Spinal cord (tissue), 10 donors: ENCODE data around the gene CBLIF. TPM values are rescaled to one million over a fixed set of nuclear protein-coding genes. Genes with fewer than 3 reads are reported as not detected.

ENCODE experiments used
- DNase-seq, 6 donors: peaks; one replicate each; pipeline versions ENCODE4 v3.0.0 to v3.0.0-alpha.2; 2013 to 2015; ENCODE audit warnings: low spot score in 6 of 6, low read depth in 4 of 6
- H3K27ac ChIP-seq: one replicate; pipeline ENCODE4 v1.5.1; 2013; ENCODE audit warnings: low read depth, low read length, control low read depth
- H3K27me3 ChIP-seq: one replicate; pipeline ENCODE4 v1.6.1; 2013; ENCODE audit warnings: low read length; ENCODE audit not compliant: control insufficient read depth, insufficient read depth
- H3K36me3 ChIP-seq: one replicate; pipeline ENCODE4 v1.6.1; 2013; ENCODE audit warnings: low read length; ENCODE audit not compliant: control insufficient read depth, insufficient read depth
- H3K4me1 ChIP-seq: one replicate; pipeline ENCODE4 v1.6.1; 2013; ENCODE audit warnings: low read length; ENCODE audit not compliant: control insufficient read depth, insufficient read depth
- H3K4me3 ChIP-seq: one replicate; pipeline ENCODE4 v1.5.1; 2013; ENCODE audit warnings: low read depth, low read length, control low read depth
- H3K9me3 ChIP-seq: one replicate; pipeline ENCODE4 v1.6.1; 2013; ENCODE audit warnings: low read length; ENCODE audit not compliant: control insufficient read depth, insufficient read depth
- WGBS: methylation state at CpG from one replicate; pipeline ENCODE4 v1.1.5; 2013; ENCODE audit warnings: missing lambda C conversion rate; ENCODE audit not compliant: insufficient coverage; 5-methylcytosine and 5-hydroxymethylcytosine counted together
- polyA plus RNA-seq, 2 donors: library from polyadenylated mRNA; unstranded; fragments of 120-200 nt; gene quantifications; one replicate each; pipeline ENCODE4 v1.2.1, GENCODE V29; 2013; ENCODE audit not compliant: insufficient read length in 2 of 2
- total RNA-seq, 2 donors: library from RNA; depleted of rRNA in 1 of 2; stranded (reverse); fragments of 120-200 nt in 1 of 2; fragments of >200 nt in 1 of 2; gene quantifications; one replicate each; pipeline versions ENCODE4 v1.2.3 to v1.2.4, GENCODE V29; 2013 to 2014
- donor health status: healthy.

CBLIF gene
- total and polyA plus RNA-seq, 4 donors, result not detected

GRCh38 chr11:59804061-59804460, 41.2 kb downstream of the CBLIF start:
- WGBS, result 100% methylated on average over 1 of the region's 2 CpGs
- Histone ChIP-seq H3K27ac (no peak overlapping the region), H3K36me3 (peaks cover 11% of the 10 kb centered on the region), H3K4me3 (no peak overlapping the region), H3K27me3 (no peaks in the 10 kb centered on the region), H3K4me1 (no peaks in the 10 kb centered on the region), H3K9me3 (no peaks in the 10 kb centered on the region)
- DNase-seq, result no peak

- 38% methylated on average over 3 of the region's 4 CpGs for WGBS
- Histone ChIP-seq H3K9me3 (no peaks in the 10 kb centered on the region), H3K4me1 (no peaks in the 10 kb centered on the region), H3K27ac (no peak overlapping the region), H3K36me3 (peaks cover 11% of the 10 kb centered on the region), H3K27me3 (no peaks in the 10 kb centered on the region), H3K4me3 (no peak overlapping the region)
- DNase-seq, result peak in 5 of 6 donors; percentile 45 to 90 (median 67)
Observed at GRCh38 chr11:59802639-59803176, 42.6 kb downstream of the CBLIF start.

GRCh38 chr11:59801981-59802638, 43.2 kb downstream of the CBLIF start:
- no peak for DNase-seq
- Histone ChIP-seq H3K27ac (peak overlapping the region; percentile 25), H3K27me3 (no peaks in the 10 kb centered on the region), H3K4me3 (no peak overlapping the region), H3K36me3 (peaks cover 10% of the 10 kb centered on the region), H3K9me3 (no peaks in the 10 kb centered on the region), H3K4me1 (no peaks in the 10 kb centered on the region)
- WGBS, result 51% methylated on average over 5 of the region's 5 CpGs

GRCh38 chr11:59801160-59801706, 44.1 kb downstream of the CBLIF start:
- peaks cover 2% of the 10 kb centered on the region for H3K36me3 ChIP-seq
- H3K4me1 ChIP-seq, result no peaks in the 10 kb centered on the region
- H3K27me3 ChIP-seq, result no peaks in the 10 kb centered on the region
- no peak overlapping the region for H3K4me3 ChIP-seq
- no peak overlapping the region for H3K27ac ChIP-seq
- no peaks in the 10 kb centered on the region for H3K9me3 ChIP-seq
- DNase-seq, result peak in 1 of 6 donors; percentile 54
- 57% methylated on average over 2 of the region's 2 CpGs for WGBS

GRCh38 chr11:59800390-59801025, 44.8 kb downstream of the CBLIF start:
- WGBS, result 88% methylated on average over 4 of the region's 7 CpGs
- DNase-seq, result no peak
- Histone ChIP-seq H3K4me3 (no peak overlapping the region), H3K27me3 (no peaks in the 10 kb centered on the region), H3K9me3 (no peaks in the 10 kb centered on the region), H3K36me3 (no peaks in the 10 kb centered on the region), H3K27ac (no peak overlapping the region), H3K4me1 (no peaks in the 10 kb centered on the region)

- WGBS, result no CpG with 5 or more reads among the region's 3 CpGs
- no peak for DNase-seq
- H3K27ac ChIP-seq, result no peak overlapping the region
- H3K36me3 ChIP-seq, result peaks cover 6% of the 10 kb centered on the region
- H3K4me3 ChIP-seq, result no peak overlapping the region
- no peaks in the 10 kb centered on the region for H3K27me3 ChIP-seq
- H3K9me3 ChIP-seq, result no peaks in the 10 kb centered on the region
- no peaks in the 10 kb centered on the region for H3K4me1 ChIP-seq
Observed at GRCh38 chr11:59794417-59794816, 50.9 kb downstream of the CBLIF start.

- Histone ChIP-seq H3K9me3 (no peaks in the 10 kb centered on the region), H3K36me3 (peaks cover 6% of the 10 kb centered on the region), H3K27me3 (no peaks in the 10 kb centered on the region), H3K4me1 (no peaks in the 10 kb centered on the region), H3K27ac (no peak overlapping the region), H3K4me3 (no peak overlapping the region)
- 93% methylated on average over 1 of the region's 1 CpG for WGBS
- DNase-seq, result no peak
Observed at GRCh38 chr11:59792507-59792906, 52.8 kb downstream of the CBLIF start.

- H3K4me1 ChIP-seq, result no peaks in the 10 kb centered on the region
- H3K4me3 ChIP-seq, result no peak overlapping the region
- H3K9me3 ChIP-seq, result no peaks in the 10 kb centered on the region
- no peak overlapping the region for H3K27ac ChIP-seq
- WGBS, result 81% methylated on average over 4 of the region's 4 CpGs
- peaks cover 6% of the 10 kb centered on the region for H3K36me3 ChIP-seq
- no peaks in the 10 kb centered on the region for H3K27me3 ChIP-seq
- no peak for DNase-seq
Observed at GRCh38 chr11:59791639-59792038, 53.7 kb downstream of the CBLIF start.

GRCh38 chr11:59787816-59788215, 57.5 kb downstream of the CBLIF start:
- Histone ChIP-seq H3K4me1 (no peaks in the 10 kb centered on the region), H3K4me3 (no peak overlapping the region), H3K27ac (no peak overlapping the region), H3K27me3 (no peaks in the 10 kb centered on the region), H3K9me3 (no peaks in the 10 kb centered on the region), H3K36me3 (peaks cover 3% of the 10 kb centered on the region)
- DNase-seq, result no peak
- WGBS, result 68% methylated on average over 3 of the region's 3 CpGs

GRCh38 chr11:59787255-59787588, 58.1 kb downstream of the CBLIF start:
- WGBS, result 90% methylated on average over 4 of the region's 4 CpGs
- no peak overlapping the region for H3K27ac ChIP-seq
- DNase-seq, result no peak
- H3K36me3 ChIP-seq, result peaks cover 3% of the 10 kb centered on the region
- no peaks in the 10 kb centered on the region for H3K4me1 ChIP-seq
- H3K27me3 ChIP-seq, result no peaks in the 10 kb centered on the region
- H3K4me3 ChIP-seq, result no peak overlapping the region
- no peaks in the 10 kb centered on the region for H3K9me3 ChIP-seq
